Measurements from ENCODE around the gene TMEM11.

DNA sequence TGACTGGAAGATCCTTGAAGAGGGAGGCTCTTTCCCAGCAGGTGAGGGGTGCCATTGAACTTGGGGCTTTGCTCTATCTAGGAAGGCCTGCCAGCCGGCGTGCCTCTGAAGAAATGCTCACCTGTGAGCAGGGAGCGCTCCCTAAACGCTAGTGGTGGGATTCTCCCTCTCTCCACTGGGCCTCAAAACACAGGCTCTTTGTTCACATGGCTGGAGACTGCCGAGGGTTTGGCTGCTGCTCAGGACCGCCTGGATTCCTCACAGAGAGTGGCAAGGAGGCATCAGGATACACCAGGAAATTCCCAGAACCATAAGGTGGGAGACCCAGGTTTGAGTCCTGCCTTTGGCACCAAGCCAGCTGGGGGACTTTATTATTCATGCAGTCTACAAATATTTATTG, 17.6 kb upstream of the TMEM11 start:
- TF ChIP-seq EZH2 (IDR thresholded peaks at IDR 0.05; ENCODE audit: low read length), result no peak
- TF ChIP-seq, protein P1, sequence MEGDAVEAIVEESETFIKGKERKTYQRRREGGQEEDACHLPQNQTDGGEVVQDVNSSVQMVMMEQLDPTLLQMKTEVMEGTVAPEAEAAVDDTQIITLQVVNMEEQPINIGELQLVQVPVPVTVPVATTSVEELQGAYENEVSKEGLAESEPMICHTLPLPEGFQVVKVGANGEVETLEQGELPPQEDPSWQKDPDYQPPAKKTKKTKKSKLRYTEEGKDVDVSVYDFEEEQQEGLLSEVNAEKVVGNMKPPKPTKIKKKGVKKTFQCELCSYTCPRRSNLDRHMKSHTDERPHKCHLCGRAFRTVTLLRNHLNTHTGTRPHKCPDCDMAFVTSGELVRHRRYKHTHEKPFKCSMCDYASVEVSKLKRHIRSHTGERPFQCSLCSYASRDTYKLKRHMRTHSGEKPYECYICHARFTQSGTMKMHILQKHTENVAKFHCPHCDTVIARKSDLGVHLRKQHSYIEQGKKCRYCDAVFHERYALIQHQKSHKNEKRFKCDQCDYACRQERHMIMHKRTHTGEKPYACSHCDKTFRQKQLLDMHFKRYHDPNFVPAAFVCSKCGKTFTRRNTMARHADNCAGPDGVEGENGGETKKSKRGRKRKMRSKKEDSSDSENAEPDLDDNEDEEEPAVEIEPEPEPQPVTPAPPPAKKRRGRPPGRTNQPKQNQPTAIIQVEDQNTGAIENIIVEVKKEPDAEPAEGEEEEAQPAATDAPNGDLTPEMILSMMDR (optimal IDR thresholded peaks at IDR 0.05 in 1 of 3, IDR thresholded peaks at IDR 0.05 in 1 of 3, conservative IDR thresholded peaks at IDR 0.05 in 1 of 3; ENCODE audit: extremely low read depth in 1 of 3, insufficient read depth in 2 of 3, low read length in 3 of 3), result no peak

All from keratinocyte (primary cell).